ENCODE measurements around the gene DACT1. TPM values are rescaled to one million over a fixed set of nuclear protein-coding genes. Genes with fewer than 3 reads are reported as not detected.
A peak's percentile ranks its signal among the peaks of the same experiment; 100 is the strongest.

Gene DACT1
- total RNA-seq, 1 experiment from 2014 or later, result not detected

- Mint-ChIP-seq H3K27ac (ENCODE audit: low read depth, unreplicated experiment) (no peak overlapping the region), H3K9me3 (ENCODE audit: unreplicated experiment) (no peaks in the 10 kb centered on the region), H3K27me3 (ENCODE audit: insufficient read depth, unreplicated experiment) (peaks cover 55% of the 10 kb centered on the region), H3K4me3 (ENCODE audit: unreplicated experiment) (no peak overlapping the region), H3K36me3 (ENCODE audit: insufficient read depth, unreplicated experiment) (no peaks in the 10 kb centered on the region), H3K4me1 (ENCODE audit: insufficient read depth, unreplicated experiment) (no peaks in the 10 kb centered on the region)
- TF ChIP-seq CTCF (IDR thresholded peaks at IDR 0.05; ENCODE audit: unreplicated experiment), result no peak
- DNase-seq (ENCODE audit: unreplicated experiment), result no peak
- ChIA-PET CTCF (interaction anchor here (0.5 to 4.2 kb wide), 26 partner anchors 12 to 1926 kb away, joined by 3 to 32 read pairs (median 3); no protein-coding TSS in a partner anchor), POLR2A (no interaction called here)
- BruUV-seq (replicated peaks), result no TSS peak
- intact Hi-C loops (cut with micrococcal nuclease), result no loop called here
These were observed 1.4 kb downstream of the DACT1 start for GRCh38 chr14:58639198-58639565.

- intact Hi-C loops (cut with micrococcal nuclease), result loop anchor here (1.0 to 10.0 kb wide), 7 partner anchors 139 to 802 kb away; no protein-coding TSS in a partner anchor
- TF ChIP-seq CTCF (IDR thresholded peaks at IDR 0.05; ENCODE audit: unreplicated experiment), result peak; percentile 59
- peak; percentile 66 for DNase-seq (ENCODE audit: unreplicated experiment)
- Mint-ChIP-seq H3K27ac (ENCODE audit: low read depth, unreplicated experiment) (no peak overlapping the region), H3K9me3 (ENCODE audit: unreplicated experiment) (no peaks in the 10 kb centered on the region), H3K4me3 (ENCODE audit: unreplicated experiment) (no peak overlapping the region), H3K36me3 (ENCODE audit: insufficient read depth, unreplicated experiment) (no peaks in the 10 kb centered on the region), H3K4me1 (ENCODE audit: insufficient read depth, unreplicated experiment) (no peaks in the 10 kb centered on the region), H3K27me3 (ENCODE audit: insufficient read depth, unreplicated experiment) (peaks cover 48% of the 10 kb centered on the region)
- no TSS peak for BruUV-seq (replicated peaks)
- POLR2A ChIA-PET, result no interaction called here
- CTCF ChIA-PET, result interaction anchor here (0.5 to 4.2 kb wide), 22 partner anchors 11 to 830 kb away, joined by 3 to 32 read pairs (median 3); no protein-coding TSS in a partner anchor
These were observed 2.2 kb downstream of the DACT1 start for GRCh38 chr14:58639842-58640484.

GRCh38 chr14:58640959-58641358, 3.2 kb downstream of the DACT1 start:
- Mint-ChIP-seq H3K4me3 (ENCODE audit: unreplicated experiment) (no peak overlapping the region), H3K27me3 (ENCODE audit: insufficient read depth, unreplicated experiment) (peaks cover 38% of the 10 kb centered on the region), H3K36me3 (ENCODE audit: insufficient read depth, unreplicated experiment) (no peaks in the 10 kb centered on the region), H3K4me1 (ENCODE audit: insufficient read depth, unreplicated experiment) (no peaks in the 10 kb centered on the region), H3K27ac (ENCODE audit: low read depth, unreplicated experiment) (no peak overlapping the region), H3K9me3 (ENCODE audit: unreplicated experiment) (no peaks in the 10 kb centered on the region)
- BruUV-seq (replicated peaks), result no TSS peak
- TF ChIP-seq CTCF (IDR thresholded peaks at IDR 0.05; ENCODE audit: unreplicated experiment), result no peak
- ChIA-PET CTCF (interaction anchor here (0.6 to 4.2 kb wide), 18 partner anchors 10 to 1039 kb away, joined by 3 to 32 read pairs (median 4); no protein-coding TSS in a partner anchor), POLR2A (no interaction called here)
- DNase-seq (ENCODE audit: unreplicated experiment), result no peak
- intact Hi-C loops (cut with micrococcal nuclease), result loop anchor here (1.0 to 10.0 kb wide), 7 partner anchors 140 to 801 kb away; no protein-coding TSS in a partner anchor

- CTCF ChIA-PET, result interaction anchor here (0.6 to 4.2 kb wide), 11 partner anchors 10 to 794 kb away, joined by 3 to 32 read pairs (median 3); no protein-coding TSS in a partner anchor
- Mint-ChIP-seq H3K36me3 (ENCODE audit: insufficient read depth, unreplicated experiment) (no peaks in the 10 kb centered on the region), H3K27ac (ENCODE audit: low read depth, unreplicated experiment) (no peak overlapping the region), H3K4me3 (ENCODE audit: unreplicated experiment) (no peak overlapping the region), H3K27me3 (ENCODE audit: insufficient read depth, unreplicated experiment) (peaks cover 32% of the 10 kb centered on the region), H3K4me1 (ENCODE audit: insufficient read depth, unreplicated experiment) (no peaks in the 10 kb centered on the region), H3K9me3 (ENCODE audit: unreplicated experiment) (no peaks in the 10 kb centered on the region)
- POLR2A ChIA-PET, result interaction anchor here (0.6 kb wide), 1 partner anchor 499 kb away, joined by 3 read pairs; no protein-coding TSS in a partner anchor
- BruUV-seq (replicated peaks), result no TSS peak
- peak; percentile 6 for DNase-seq (ENCODE audit: unreplicated experiment)
- TF ChIP-seq CTCF (IDR thresholded peaks at IDR 0.05; ENCODE audit: unreplicated experiment), result no peak
- intact Hi-C loops (cut with micrococcal nuclease), result loop anchor here (2.0 to 10.0 kb wide), 3 partner anchors 173 to 801 kb away; no protein-coding TSS in a partner anchor
These were observed 3.7 kb downstream of the DACT1 start for GRCh38 chr14:58641509-58641908.

Measured in MCF 10A (cell line).